Loucy (cell line): Measurements from ENCODE around the gene HOXC5.

Experiments used
- H2AFZ ChIP-seq: fragments of 200-600 bp; sonication (generic); 2 replicates; pipeline ENCODE4 v1.6.0; 2016; ENCODE audit warnings: antibody characterized with exemption, mild to moderate bottlenecking, low read length, moderate library complexity
- H3F3A ChIP-seq: fragments of 200-600 bp; 2 replicates; pipeline ENCODE4 v1.6.0; 2016; ENCODE audit warnings: antibody characterized with exemption, low read depth, mild to moderate bottlenecking
- H3K27me3 ChIP-seq: fragments of 200-600 bp; sonication (generic); 2 replicates; pipeline ENCODE4 v1.6.1; 2014; ENCODE audit warnings: low read length, mild to moderate bottlenecking; ENCODE audit not compliant: insufficient read depth, poor library complexity, severe bottlenecking
- H3K36me3 ChIP-seq: fragments of 200-600 bp; sonication (generic); 2 replicates; pipeline ENCODE4 v1.6.1; 2016; ENCODE audit warnings: low read length; ENCODE audit not compliant: insufficient read depth
- H3K4me1 ChIP-seq: fragments of 200-600 bp; sonication (generic); 2 replicates; pipeline ENCODE4 v1.5.1; 2014; ENCODE audit warnings: low read length, mild to moderate bottlenecking; ENCODE audit not compliant: insufficient read depth, poor library complexity, severe bottlenecking
- H3K4me2 ChIP-seq: fragments of 200-600 bp; sonication (generic); 2 replicates; pipeline ENCODE4 v1.6.0; 2014; ENCODE audit warnings: antibody characterized with exemption, low read length, low read depth, mild to moderate bottlenecking; ENCODE audit not compliant: poor library complexity, severe bottlenecking
- H3K4me3 ChIP-seq: fragments of 200-600 bp; sonication (generic); 2 replicates; pipeline ENCODE4 v1.5.1; 2014; ENCODE audit warnings: low read length, mild to moderate bottlenecking, mixed read lengths; ENCODE audit not compliant: poor library complexity, severe bottlenecking
- H3K79me2 ChIP-seq: fragments of 200-600 bp; sonication (generic); 2 replicates; pipeline ENCODE4 v1.6.1; 2014; ENCODE audit warnings: low read length; ENCODE audit not compliant: insufficient read depth
- H3K9ac ChIP-seq: fragments of 200-600 bp; sonication (generic); 2 replicates; pipeline ENCODE4 v1.6.0; 2014; ENCODE audit warnings: mild to moderate bottlenecking, low read depth, low read length, moderate library complexity; ENCODE audit not compliant: poor library complexity, severe bottlenecking
- H3K9me2 ChIP-seq: fragments of 200-600 bp; sonication (generic); replicated peaks from 2 replicates; pipeline ENCODE4 v1.6.1; 2016; ENCODE audit warnings: low read depth, low read length, mixed read lengths
- H3K9me3 ChIP-seq: fragments of 200-600 bp; sonication (generic); 2 replicates; pipeline ENCODE4 v1.6.1; 2014; ENCODE audit warnings: mild to moderate bottlenecking, antibody characterized with exemption, low read length, low read depth; ENCODE audit not compliant: insufficient read depth
- H4K20me1 ChIP-seq: fragments of 200-600 bp; sonication (generic); 2 replicates; pipeline ENCODE4 v1.6.0; 2014; ENCODE audit warnings: antibody characterized with exemption, low read length, mild to moderate bottlenecking; ENCODE audit not compliant: insufficient read depth, poor library complexity, severe bottlenecking
- CTCF ChIP-seq: fragments of 200-600 bp; sonication (generic); conservative IDR thresholded peaks from 2 replicates; pipeline ENCODE4 v1.5.1; 2014; ENCODE audit warnings: mild to moderate bottlenecking, antibody characterized with exemption, low read length
- EZH2phosphoT487 ChIP-seq: fragments of 200-600 bp; IDR thresholded peaks from 2 replicates; pipeline ENCODE4 v1.6.1; 2018; ENCODE audit warnings: antibody characterized with exemption, mild to moderate bottlenecking, moderate library complexity, borderline replicate concordance

HOXC5 gene

GRCh38 chr12:53986686-53987483, 46.0 kb upstream of the HOXC5 start:
- H3K9me2 ChIP-seq, result no peaks in the 10 kb centered on the region
- TF ChIP-seq EZH2phosphoT487, result no peak
- TF ChIP-seq CTCF, result no peak
- peaks cover 24% of the 10 kb centered on the region; the same call in 1 of the 2 replicates for H3K79me2 ChIP-seq
- no peaks in the 10 kb centered on the region for H3F3A ChIP-seq
- no peaks in the 10 kb centered on the region for H3K9me3 ChIP-seq
- H3K9ac ChIP-seq, result peak overlapping the region; percentile 74
- peak overlapping the region; percentile 98 for H3K4me2 ChIP-seq
- no peaks in the 10 kb centered on the region for H3K36me3 ChIP-seq
- peaks cover 50% of the 10 kb centered on the region for H3K4me1 ChIP-seq
- H2AFZ ChIP-seq, result no peak overlapping the region
- no peaks in the 10 kb centered on the region for H4K20me1 ChIP-seq
- H3K27me3 ChIP-seq, result no peaks in the 10 kb centered on the region
- H3K4me3 ChIP-seq, result peak overlapping the region; percentile 71

DNA sequence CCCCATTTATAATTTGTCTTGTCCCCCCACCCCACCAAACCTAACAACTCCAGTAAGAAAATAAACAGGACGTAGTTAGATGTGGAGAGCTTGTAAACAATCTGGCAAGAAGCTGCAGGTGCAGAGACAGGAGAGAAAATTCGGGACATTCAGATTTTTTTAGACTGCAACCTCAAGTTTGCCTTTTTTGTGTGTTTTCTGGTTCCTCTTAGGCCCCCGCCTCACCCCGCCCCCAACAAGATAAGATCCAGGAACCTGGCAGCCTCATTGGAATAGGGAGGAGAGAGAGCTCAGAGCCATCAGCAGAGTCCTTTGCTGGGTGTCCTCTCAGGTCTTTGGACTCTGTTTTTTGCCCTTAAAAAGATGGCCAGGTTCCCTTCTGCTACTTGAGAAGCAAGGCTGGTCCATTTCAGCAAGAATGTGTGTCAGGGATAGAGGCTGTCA, 45.0 kb upstream of the HOXC5 start:
- peaks cover 24% of the 10 kb centered on the region; the same call in 1 of the 2 replicates for H3K79me2 ChIP-seq
- no peaks in the 10 kb centered on the region for H3K27me3 ChIP-seq
- no peaks in the 10 kb centered on the region for H3K36me3 ChIP-seq
- peak overlapping the region; percentile 84 for H3K4me3 ChIP-seq
- no peaks in the 10 kb centered on the region for H4K20me1 ChIP-seq
- peak overlapping the region; percentile 74 for H3K9ac ChIP-seq
- peak overlapping the region; percentile 98 for H3K4me2 ChIP-seq
- no peaks in the 10 kb centered on the region for H3K9me2 ChIP-seq
- no peak overlapping the region for H2AFZ ChIP-seq
- peaks cover 55% of the 10 kb centered on the region for H3K4me1 ChIP-seq
- TF ChIP-seq EZH2phosphoT487 (no peak), CTCF (no peak)
- no peaks in the 10 kb centered on the region for H3K9me3 ChIP-seq
- no peaks in the 10 kb centered on the region for H3F3A ChIP-seq

- no peaks in the 10 kb centered on the region for H3K9me3 ChIP-seq
- TF ChIP-seq EZH2phosphoT487 (no peak), CTCF (no peak)
- H4K20me1 ChIP-seq, result no peaks in the 10 kb centered on the region
- peaks cover 30% of the 10 kb centered on the region; the same call in 1 of the 2 replicates for H3K79me2 ChIP-seq
- peaks cover 55% of the 10 kb centered on the region for H3K4me1 ChIP-seq
- H3F3A ChIP-seq, result no peaks in the 10 kb centered on the region
- H2AFZ ChIP-seq, result peak overlapping the region; percentile 73
- H3K9me2 ChIP-seq, result no peaks in the 10 kb centered on the region
- peak overlapping the region; percentile 98 for H3K4me2 ChIP-seq
- H3K36me3 ChIP-seq, result no peaks in the 10 kb centered on the region
- no peaks in the 10 kb centered on the region for H3K27me3 ChIP-seq
- H3K9ac ChIP-seq, result peak overlapping the region; percentile 74
- peak overlapping the region; percentile 84 for H3K4me3 ChIP-seq
Measured at GRCh38 chr12:53988541-53989226, 44.2 kb upstream of the HOXC5 start.
